Ishikawa (cell line): ENCODE results near the gene AHSG.

Experiments
- CREB1 ChIP-seq: IDR thresholded peaks from 2 replicates; pipeline ENCODE4 v1.6.1; 2012; ENCODE audit warnings: low read depth
- EP300 ChIP-seq: IDR thresholded peaks from 2 replicates; pipeline ENCODE4 v1.6.1; 2012; ENCODE audit warnings: borderline replicate concordance
- FOXM1 ChIP-seq: IDR thresholded peaks from 2 replicates; pipeline ENCODE4 v1.6.1; 2012; ENCODE audit warnings: low read depth, borderline replicate concordance
- NFIC ChIP-seq: IDR thresholded peaks from 2 replicates; pipeline ENCODE4 v1.6.1; 2012
- RAD21 ChIP-seq: IDR thresholded peaks from 2 replicates; pipeline ENCODE4 v1.6.1; 2012; ENCODE audit warnings: low read depth
- TF ChIP-seq, protein P1 (sequence below): IDR thresholded peaks from 2 replicates; pipeline ENCODE4 v1.6.1; 2012

DNA sequence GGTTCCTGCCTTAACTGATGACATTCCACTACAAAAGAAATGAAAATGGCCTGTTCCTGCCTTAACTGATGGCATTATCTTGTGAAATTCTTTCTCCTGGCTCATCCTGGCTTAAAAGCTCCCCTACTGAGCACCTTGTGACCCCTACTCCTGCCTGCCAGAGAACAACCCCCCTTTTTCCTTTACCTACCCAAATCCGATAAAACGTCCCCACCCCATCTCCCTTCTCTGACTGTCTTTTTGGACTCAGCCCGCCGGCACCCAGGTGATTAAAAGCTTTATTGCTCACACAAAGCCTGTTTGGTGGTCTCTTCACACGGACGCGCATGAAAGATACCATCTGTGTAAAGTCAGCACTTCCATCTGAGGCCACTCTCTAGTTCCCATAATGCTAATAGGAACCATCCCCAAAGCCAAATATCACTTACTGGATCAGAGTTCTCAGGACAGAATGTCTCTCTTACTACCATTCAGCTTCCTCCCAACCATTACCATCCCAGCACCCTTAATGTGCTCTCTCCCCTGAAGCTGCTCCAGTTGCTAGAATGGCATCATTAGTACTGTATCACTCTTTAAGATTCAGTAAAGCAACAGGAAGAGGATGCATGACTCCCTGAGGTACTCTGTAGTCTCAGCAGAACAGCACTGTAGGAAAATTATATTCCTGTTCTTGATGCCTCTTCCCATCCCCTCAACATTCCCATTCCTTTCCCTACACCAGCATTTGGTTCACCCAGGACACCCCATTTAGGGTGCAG is 50.7 kb downstream of the AHSG start:
- no peak for TF ChIP-seq NFIC
- TF ChIP-seq CREB1: no peak
- no peak for TF ChIP-seq FOXM1
- TF ChIP-seq EP300: no peak
- no peak for TF ChIP-seq RAD21
- TF ChIP-seq, protein P1, sequence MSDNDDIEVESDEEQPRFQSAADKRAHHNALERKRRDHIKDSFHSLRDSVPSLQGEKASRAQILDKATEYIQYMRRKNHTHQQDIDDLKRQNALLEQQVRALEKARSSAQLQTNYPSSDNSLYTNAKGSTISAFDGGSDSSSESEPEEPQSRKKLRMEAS: no peak
